NCI-H460 (cell line): ENCODE results near the gene NKX2-2. TPM values are rescaled to one million over a fixed set of nuclear protein-coding genes. Genes with fewer than 3 reads are reported as not detected.
A peak's percentile ranks its signal among the peaks of the same experiment; 100 is the strongest.
"Not testable (repeated sequence)": the region's sequence is repeated elsewhere in the genome, so short reads cannot be mapped to it uniquely, and the experiment has no call there.

Experiments used
- DNase-seq: peaks from one replicate; pipeline ENCODE4 v3.0.0-alpha.2; 2016; ENCODE audit warnings: low read depth; ENCODE audit errors: extremely low read depth
- total RNA-seq: library from RNA; depleted of rRNA; stranded (reverse); fragments of >200 nt; shearing (Covaris generic); gene quantifications from 2 replicates; pipeline ENCODE4 v1.2.3, GENCODE V29; 2014

Gene NKX2-2
- total RNA-seq, 1 experiment from 2014 or later: not detected

- no peak for DNase-seq
Measured at GRCh38 chr20:21509597-21510371, 4.1 kb downstream of the NKX2-2 start.

- DNase-seq: no peak
Measured at GRCh38 chr20:21509079-21509596, 4.7 kb downstream of the NKX2-2 start.

GRCh38 chr20:21508230-21509078 is 5.4 kb downstream of the NKX2-2 start:
- no peak for DNase-seq

- DNase-seq: no peak
Measured at GRCh38 chr20:21507400-21508229, 6.2 kb downstream of the NKX2-2 start.

GRCh38 chr20:21505810-21506530 is 7.9 kb downstream of the NKX2-2 start:
- DNase-seq: peak; percentile 43

- peak; percentile 49 for DNase-seq
Measured at GRCh38 chr20:21505161-21505809, 8.6 kb downstream of the NKX2-2 start.

- DNase-seq: no peak
Measured at GRCh38 chr20:21504323-21504722, 9.5 kb downstream of the NKX2-2 start.

GRCh38 chr20:21503345-21503744 is 10.5 kb downstream of the NKX2-2 start:
- no peak for DNase-seq

GRCh38 chr20:21501184-21501583 is 12.7 kb downstream of the NKX2-2 start:
- DNase-seq: no peak

GRCh38 chr20:21500599-21500998 is 13.3 kb downstream of the NKX2-2 start:
- no peak for DNase-seq

- no peak for DNase-seq
Measured at GRCh38 chr20:21499641-21500040, 14.2 kb downstream of the NKX2-2 start.

GRCh38 chr20:21498635-21499034 is 15.2 kb downstream of the NKX2-2 start:
- no peak for DNase-seq

GRCh38 chr20:21498195-21498594 is 15.7 kb downstream of the NKX2-2 start:
- no peak for DNase-seq

- no peak for DNase-seq
Measured at GRCh38 chr20:21496452-21496851, 17.4 kb downstream of the NKX2-2 start.

GRCh38 chr20:21493049-21493448 is 20.8 kb downstream of the NKX2-2 start:
- DNase-seq: no peak

- DNase-seq: no peak
Measured at GRCh38 chr20:21490105-21490504, 23.8 kb downstream of the NKX2-2 start.

GRCh38 chr20:21480144-21480543 is 33.7 kb downstream of the NKX2-2 start:
- DNase-seq: not testable (repeated sequence)

GRCh38 chr20:21465799-21466198 is 48.1 kb downstream of the NKX2-2 start:
- DNase-seq: no peak

- no peak for DNase-seq
Measured at GRCh38 chr20:21464916-21465315, 48.9 kb downstream of the NKX2-2 start.
